Loucy (cell line): ENCODE measurements around the gene VSTM2L.

Experiments used
- CTCF ChIP-seq: fragments of 200-600 bp; sonication (generic); conservative IDR thresholded peaks from 2 replicates; pipeline ENCODE4 v1.5.1; 2014; ENCODE audit warnings: mild to moderate bottlenecking, antibody characterized with exemption, low read length
- EZH2phosphoT487 ChIP-seq: fragments of 200-600 bp; IDR thresholded peaks from 2 replicates; pipeline ENCODE4 v1.6.1; 2018; ENCODE audit warnings: antibody characterized with exemption, mild to moderate bottlenecking, moderate library complexity, borderline replicate concordance

- no peak for TF ChIP-seq CTCF
- no peak for TF ChIP-seq EZH2phosphoT487
Observed at GRCh38 chr20:37904008-37904642, 1.2 kb downstream of the VSTM2L start.
